ENCODE data around the gene SEMA6D.

The SEMA6D gene

GRCh38 chr15:47778263-47778770 is 61.0 kb downstream of the SEMA6D start:
- TF ChIP-seq, protein P1, sequence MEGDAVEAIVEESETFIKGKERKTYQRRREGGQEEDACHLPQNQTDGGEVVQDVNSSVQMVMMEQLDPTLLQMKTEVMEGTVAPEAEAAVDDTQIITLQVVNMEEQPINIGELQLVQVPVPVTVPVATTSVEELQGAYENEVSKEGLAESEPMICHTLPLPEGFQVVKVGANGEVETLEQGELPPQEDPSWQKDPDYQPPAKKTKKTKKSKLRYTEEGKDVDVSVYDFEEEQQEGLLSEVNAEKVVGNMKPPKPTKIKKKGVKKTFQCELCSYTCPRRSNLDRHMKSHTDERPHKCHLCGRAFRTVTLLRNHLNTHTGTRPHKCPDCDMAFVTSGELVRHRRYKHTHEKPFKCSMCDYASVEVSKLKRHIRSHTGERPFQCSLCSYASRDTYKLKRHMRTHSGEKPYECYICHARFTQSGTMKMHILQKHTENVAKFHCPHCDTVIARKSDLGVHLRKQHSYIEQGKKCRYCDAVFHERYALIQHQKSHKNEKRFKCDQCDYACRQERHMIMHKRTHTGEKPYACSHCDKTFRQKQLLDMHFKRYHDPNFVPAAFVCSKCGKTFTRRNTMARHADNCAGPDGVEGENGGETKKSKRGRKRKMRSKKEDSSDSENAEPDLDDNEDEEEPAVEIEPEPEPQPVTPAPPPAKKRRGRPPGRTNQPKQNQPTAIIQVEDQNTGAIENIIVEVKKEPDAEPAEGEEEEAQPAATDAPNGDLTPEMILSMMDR (IDR thresholded peaks at IDR 0.05), result no peak

GRCh38 chr15:47780971-47781370 is 63.7 kb downstream of the SEMA6D start:
- TF ChIP-seq, protein P1 (IDR thresholded peaks at IDR 0.05), result no peak

DNA sequence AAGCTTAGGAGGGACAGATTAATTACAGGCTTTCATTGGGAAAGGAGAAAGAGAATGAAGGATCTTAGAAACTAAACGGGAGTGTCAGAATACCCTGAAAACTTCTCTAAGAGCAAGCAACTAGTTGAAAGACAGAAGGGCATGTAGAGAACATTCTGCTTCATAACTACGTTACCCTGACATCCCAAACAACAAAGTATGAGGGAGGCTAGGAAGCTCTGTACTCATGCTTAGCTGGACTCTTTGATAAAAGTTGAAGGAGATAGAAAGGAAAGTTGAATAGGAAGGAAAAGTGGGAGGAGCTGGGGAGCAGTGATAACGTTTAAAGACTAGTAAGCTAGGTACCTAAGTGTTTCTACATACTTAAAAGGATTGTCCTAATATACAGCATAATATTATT is 64.2 kb downstream of the SEMA6D start:
- TF ChIP-seq, protein P1 (IDR thresholded peaks at IDR 0.05), result no peak

DNA sequence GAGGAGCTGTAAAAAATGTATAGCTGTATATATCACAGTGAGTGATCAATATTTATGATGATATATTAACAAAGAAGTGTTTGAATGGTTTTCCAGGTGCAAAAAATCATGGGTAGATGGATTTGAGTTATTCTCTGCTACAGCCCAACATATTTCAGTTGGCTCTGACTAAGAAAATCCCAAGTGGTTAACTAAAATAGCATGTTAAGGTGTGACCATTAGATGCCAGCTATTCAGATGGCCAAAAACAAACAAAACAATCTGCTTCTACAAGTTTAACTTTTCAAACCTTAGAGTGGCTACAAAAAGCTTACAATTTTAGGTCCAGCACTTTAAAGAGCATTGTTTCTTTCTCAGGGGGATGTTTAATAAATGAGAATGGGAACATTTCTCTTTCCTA is 67.5 kb downstream of the SEMA6D start:
- TF ChIP-seq, protein P1 (IDR thresholded peaks at IDR 0.05), result no peak

DNA sequence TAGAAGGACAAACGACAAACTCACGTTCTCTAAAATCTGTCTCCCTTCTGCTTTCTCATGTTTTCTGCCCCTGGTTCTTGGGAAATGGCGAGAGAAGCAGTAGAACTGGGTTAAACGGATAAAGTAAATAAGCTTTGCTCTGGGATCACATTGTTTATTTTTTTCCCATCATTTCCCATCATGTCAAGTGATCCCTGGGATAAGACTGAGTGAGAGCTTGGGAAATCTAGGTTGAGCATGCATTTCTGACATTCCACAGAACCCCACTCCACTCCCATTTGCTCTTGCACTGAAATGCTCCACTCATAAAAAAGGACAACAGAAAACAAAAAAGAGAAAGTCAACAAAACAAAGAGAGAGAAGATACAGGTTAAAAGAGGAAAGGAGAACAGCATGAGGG is 69.1 kb downstream of the SEMA6D start:
- TF ChIP-seq, protein P1 (IDR thresholded peaks at IDR 0.05), result no peak

GRCh38 chr15:47787875-47788274 is 70.6 kb downstream of the SEMA6D start:
- TF ChIP-seq, protein P1 (IDR thresholded peaks at IDR 0.05), result no peak

DNA sequence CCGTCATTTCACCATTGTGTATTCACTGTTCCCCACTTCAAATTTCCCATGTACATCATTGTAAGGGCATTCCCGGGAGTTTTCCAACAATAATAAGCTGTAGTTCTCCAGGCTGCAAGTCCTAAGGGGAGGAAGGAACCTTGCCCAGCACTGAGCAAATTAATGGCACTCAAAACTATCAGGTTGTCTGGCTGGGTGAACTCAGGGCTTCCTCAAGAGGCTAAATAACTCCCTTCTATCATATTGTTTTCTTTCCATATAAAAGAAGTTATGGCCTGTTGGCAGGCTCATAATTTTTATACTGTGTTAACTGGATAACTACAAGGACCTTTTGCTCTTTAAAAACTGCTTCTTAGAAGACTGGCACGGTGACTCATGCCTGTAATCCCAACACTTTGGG is 71.4 kb downstream of the SEMA6D start:
- TF ChIP-seq, protein P1 (IDR thresholded peaks at IDR 0.05), result no peak

GRCh38 chr15:47791161-47791560 is 73.9 kb downstream of the SEMA6D start:
- TF ChIP-seq, protein P1 (IDR thresholded peaks at IDR 0.05), result no peak
